T-helper 1 cell treated with Interleukin-12 subunit alpha and Interleukin-12 subunit beta and Interleukin-4 antibody, amounts not matched to agents 30 ng/mL and 1 ng/mL, for 36 hours (primary cell): ENCODE results near the gene ITGA1. TPM values are rescaled to one million over a fixed set of nuclear protein-coding genes. Genes with fewer than 3 reads are reported as not detected.

Experiments used
- intact Hi-C: fragments of 100-400 bp; cut with micrococcal nuclease; formaldehyde crosslinking; loops from one replicate; pipeline ENCODE4 v1.15.1; 2024
- total RNA-seq: library from RNA; stranded (reverse); gene quantifications from 2 replicates; pipeline ENCODE4 v1.2.3, GENCODE V29; 2022

The ITGA1 gene
- 8.3 and 11.3 TPM in 2 replicates for total RNA-seq

DNA sequence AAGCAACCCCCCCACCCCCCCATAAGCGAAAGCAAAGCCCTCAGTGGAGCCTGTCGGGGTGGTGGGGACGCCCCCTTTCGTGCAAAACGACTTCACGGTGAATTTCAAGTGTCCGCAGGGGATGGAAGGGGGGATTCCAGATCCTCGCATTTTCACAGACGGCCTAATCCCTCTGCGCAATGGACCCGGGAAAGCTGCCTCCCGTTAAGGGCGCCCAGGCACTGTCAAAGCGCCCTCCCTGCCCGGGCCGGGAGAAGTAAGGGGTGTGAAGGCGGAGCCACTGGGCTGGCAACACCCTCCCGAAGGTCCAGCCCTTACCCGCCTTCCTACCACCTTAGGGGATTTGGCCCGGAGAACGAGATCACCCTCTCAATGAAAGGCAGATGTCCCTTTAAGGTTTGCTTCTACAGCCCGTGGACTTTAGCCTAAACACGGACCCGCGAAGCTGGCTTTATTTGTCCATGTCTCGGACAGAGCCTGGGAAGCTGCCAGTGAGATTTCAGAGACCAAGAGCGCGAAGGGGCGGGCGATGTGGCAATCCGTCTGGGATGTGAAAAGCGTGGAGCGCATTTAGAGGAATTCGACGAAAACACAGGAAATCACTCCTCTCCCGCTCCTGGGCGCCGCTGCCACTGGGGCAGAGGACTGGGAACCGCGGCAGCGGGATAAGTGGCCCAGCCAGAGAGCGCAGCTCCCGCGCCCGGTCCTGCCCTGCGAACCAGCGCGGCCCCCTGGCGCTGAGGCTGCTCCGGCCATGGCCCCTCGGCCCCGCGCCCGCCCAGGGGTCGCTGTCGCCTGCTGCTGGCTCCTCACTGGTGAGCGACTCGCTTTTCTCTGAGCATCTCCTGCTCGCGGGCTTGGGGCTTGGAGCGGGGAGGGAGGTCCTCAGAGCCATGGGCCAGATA lies at the start of gene ITGA1, which contains the start of gene PELO:
TSS of gene ITGA1 (plus strand) at position 317 of the 905 bp plus-strand sequence. CDS start at position 755, 438 bp downstream.
TSS of gene PELO (plus strand) at position 317 of the 905 bp plus-strand sequence. CDS start 12,479 bp downstream, outside the sequence.
- intact Hi-C loops, result loop anchor here (1.0 to 5.0 kb wide), 9 partner anchors 12 to 127 kb away; no protein-coding TSS in a partner anchor

DNA sequence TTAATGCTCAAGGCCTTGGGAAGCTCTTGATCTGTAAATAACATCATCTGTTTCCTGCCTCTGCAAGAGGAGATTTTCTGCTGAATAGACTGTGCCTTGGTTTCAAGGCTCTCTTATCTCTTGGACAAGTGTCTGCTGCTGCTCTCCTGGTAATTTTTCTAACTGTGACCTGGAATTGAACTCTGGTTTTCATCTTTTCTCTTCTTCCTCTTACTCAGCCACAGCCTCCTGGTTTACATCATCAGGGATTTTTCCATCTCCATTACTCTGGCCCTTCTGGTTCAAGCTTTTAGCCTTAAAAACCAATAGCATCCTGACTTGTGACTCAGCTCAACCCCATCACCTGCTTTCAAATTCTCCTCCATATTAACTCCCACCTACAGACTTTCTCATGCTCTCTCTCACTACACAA lies 49.6 kb upstream of the ITGA1 start:
- intact Hi-C loops, result loop anchor here (1.0 kb wide), 1 partner anchor 13 kb away; no protein-coding TSS in a partner anchor

DNA sequence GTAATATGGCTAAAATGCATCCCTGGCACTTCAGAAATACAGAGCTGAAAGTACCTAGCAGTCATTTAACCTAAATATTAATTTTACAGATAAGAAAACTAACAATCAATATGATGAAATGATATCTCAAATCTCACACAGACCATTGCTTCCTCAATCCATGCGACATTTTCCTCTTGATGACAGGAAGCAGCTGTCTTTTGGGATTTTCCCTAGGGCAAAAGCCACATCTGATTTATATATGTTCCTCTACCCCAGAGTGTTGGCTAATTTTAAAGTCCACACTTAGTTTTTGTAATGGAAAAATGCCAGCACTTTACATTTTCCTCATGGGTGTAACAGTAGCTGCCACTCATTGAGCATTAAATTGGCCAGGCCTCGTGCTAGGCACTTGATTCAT lies 47.7 kb upstream of the ITGA1 start:
- intact Hi-C loops, result no loop called here

DNA sequence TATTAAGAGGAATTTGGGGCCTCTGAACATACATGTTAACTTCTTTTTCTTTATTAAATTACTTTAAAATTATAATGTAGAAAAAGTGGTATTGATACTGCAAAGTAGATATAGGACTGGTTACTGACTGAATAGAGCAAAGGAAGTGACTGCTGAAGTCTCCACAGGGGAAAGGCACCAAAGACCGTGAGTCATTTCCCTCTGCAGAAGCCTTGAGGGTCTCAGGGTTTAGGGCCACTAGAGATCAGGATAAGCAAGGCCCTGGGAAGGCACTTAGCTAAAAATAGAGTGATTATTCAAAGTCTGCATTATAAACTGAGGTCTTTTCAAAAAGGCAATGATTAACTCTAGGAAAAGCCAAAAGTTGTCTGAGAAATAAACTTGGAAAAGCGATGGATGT lies 44.7 kb upstream of the ITGA1 start:
- intact Hi-C loops, result loop anchor here (1.0 kb wide), 4 partner anchors 18 to 57 kb away; no protein-coding TSS in a partner anchor

DNA sequence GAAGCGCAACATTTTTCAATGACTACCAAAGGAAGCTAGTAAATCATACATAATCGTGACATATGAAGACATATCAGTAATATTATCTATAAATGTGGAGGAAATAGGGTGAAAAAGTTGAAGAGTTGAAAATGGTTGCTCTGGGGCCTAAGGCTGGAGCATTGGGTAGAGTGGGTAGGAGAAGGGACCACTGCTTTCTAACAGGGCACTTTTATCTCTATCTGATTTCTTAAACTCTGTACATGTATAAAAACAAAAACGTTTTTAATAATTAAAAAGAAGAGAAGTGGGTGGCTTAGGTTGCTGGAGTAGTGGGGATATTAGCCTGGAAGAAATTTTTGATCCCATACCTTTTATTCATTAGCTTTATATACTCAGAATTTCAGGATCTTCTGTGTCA lies 44.2 kb upstream of the ITGA1 start:
- intact Hi-C loops, result loop anchor here (1.0 kb wide), 4 partner anchors 18 to 57 kb away; no protein-coding TSS in a partner anchor

DNA sequence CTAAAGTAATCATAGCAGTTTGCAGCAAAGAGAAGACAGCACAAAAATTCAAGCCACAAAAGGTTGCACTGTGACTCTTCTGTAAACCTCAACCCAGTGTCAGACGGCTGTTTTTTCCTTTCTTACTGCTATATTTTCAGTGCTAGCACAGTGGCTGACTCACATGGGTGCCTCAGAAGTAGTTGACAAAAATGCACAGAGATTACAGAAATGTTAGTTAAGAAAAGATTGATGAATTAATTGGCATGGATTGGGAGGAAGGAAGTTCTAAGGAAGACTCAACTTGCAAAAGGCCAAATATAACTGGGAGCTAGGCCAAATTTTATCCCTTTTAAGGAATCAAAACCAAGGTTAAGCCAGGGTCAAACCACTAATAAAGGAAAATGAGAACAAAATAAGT lies 43.7 kb upstream of the ITGA1 start:
- intact Hi-C loops, result loop anchor here (1.0 to 2.0 kb wide), 8 partner anchors 19 to 171 kb away; partner anchors contain the start of genes ITGA1 and PELO

DNA sequence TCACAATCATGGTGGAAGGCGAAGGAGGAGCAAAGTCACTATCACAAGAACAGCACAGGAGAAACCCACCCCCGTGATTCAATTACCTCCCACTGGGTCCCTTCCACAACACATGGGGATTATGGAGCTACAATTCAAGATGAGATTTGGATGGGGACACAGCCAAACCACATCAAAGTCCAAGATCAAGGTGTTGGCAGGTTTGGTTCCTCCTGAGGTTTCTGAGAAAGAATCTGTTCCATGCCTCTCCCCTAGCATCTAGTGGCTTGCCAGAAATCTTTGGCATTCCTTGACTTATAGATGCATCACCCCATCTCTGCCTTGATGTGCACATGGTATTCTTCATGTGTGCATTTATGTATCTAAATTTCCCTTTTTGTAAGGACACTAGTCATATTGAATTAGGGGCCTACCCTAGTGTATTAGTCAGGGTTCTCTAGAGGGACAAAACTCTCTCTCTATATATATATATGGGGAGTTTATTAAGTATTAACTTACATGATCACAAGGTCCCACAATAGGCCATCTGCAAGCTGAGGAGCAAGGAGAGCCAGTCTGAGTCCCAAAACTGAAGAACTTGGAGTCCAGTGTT lies 42.8 kb upstream of the ITGA1 start:
- intact Hi-C loops, result loop anchor here (1.0 to 2.0 kb wide), 4 partner anchors 26 to 170 kb away; partner anchors contain the start of genes ITGA1 and PELO

DNA sequence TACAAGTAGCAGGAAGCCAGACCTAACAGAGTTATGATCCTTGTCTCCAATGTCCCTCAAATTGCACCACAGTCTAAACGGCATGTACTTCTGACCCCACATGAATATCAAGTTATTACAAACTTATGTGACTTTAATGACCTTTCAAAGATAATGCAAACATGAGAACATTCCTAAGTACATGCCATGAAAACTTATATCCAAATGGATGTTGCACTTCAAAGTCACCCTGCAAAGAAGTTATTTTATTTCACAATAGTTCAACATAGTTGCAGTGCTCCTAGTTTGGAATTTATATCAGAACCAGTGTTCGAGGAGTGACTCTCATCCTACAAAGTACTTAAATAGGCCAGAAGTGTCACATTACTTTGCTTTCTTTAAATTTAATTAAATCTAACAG lies 41.2 kb upstream of the ITGA1 start:
- intact Hi-C loops, result no loop called here

DNA sequence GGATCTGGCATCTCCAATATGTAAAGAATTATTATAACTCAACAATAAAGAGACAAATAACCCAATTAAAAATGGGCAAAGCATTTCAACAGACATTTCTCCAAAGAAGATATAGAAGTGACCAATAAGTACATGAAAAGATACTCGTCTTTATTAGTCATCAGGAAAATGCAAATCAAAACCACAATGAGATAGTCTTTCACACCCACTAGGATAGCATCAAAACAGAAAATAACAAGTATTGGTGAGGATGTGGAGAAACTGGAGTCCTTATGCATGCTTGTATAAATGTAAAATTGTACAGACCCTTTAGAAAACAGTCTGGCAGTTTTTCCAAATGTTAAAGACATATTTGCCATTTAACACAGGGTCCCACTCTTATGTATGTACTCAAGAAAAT lies 39.1 kb upstream of the ITGA1 start:
- intact Hi-C loops, result loop anchor here (1.0 kb wide), 1 partner anchor 23 kb away; no protein-coding TSS in a partner anchor

DNA sequence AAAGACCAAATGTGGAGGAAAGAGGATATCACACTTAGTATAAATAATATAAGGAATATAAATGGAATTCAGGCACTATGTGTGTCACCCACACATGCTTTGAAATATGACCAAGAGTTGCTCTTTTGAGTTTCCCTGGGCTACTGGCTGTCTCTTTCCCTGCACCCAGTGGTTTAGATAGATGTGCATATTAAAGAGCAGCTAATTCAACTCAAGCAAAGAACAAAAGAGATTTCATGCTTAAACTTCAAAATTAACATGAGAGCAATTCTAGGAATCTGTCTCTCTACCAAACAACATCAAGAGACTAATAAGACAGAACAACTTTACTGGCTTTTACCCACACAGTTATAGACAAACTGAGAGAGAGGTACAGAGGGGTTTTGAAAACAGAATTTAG lies 38.0 kb upstream of the ITGA1 start:
- intact Hi-C loops, result no loop called here

DNA sequence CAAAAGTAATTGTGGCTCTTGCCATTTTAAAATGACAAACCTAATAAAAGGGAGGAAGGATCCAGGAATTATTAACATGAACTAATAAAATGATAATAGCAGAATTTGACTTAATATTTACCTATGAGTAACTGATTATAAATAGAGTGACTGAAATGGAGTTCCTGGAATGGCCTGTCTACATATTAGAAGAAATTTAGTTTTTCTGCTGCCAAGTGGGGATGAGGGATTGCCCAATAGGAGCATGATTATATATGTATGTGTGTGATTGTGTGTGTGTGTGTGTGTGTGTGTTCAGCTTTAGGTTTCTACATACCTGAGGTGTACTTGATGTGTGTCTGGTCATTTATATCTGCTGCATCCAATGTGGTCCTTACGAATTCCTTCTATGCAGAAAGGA lies 36.6 kb upstream of the ITGA1 start:
- intact Hi-C loops, result no loop called here

DNA sequence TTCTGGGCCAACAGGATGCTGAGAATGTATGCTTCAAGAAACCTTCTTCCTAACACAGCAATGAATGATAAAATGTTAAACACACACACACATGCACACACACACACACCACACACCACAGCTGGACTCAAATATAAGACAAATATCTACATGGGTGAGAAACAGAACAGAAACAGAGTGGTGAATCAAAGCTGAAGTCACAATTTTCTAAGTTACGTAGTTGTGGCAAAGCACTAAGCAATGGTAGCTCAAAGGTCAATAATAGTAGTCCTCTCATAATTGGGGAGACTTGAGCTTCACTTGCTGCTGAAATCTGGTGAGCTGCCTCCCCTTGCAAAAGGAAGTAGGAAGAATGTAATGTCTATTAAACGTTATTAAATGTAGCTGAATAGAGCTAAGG lies 33.7 kb upstream of the ITGA1 start:
- intact Hi-C loops, result no loop called here

DNA sequence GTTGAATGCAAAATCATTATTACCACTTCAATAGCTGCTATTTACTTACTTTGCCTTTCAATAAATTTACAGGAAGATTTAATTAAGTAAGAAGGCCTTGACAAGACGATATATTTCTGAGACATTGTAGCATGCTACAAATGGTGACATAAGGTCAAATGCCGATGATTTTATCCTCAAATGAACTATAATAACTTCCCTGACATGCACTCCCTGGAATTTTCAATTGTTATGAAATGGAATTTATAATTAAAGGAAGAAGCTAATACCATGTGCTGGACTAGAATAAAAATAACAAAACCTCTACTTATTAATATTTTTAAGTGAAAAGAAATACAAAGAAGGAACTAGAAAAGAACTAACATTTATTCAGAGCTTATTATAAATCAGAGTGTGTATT lies 30.2 kb upstream of the ITGA1 start:
- intact Hi-C loops, result no loop called here

DNA sequence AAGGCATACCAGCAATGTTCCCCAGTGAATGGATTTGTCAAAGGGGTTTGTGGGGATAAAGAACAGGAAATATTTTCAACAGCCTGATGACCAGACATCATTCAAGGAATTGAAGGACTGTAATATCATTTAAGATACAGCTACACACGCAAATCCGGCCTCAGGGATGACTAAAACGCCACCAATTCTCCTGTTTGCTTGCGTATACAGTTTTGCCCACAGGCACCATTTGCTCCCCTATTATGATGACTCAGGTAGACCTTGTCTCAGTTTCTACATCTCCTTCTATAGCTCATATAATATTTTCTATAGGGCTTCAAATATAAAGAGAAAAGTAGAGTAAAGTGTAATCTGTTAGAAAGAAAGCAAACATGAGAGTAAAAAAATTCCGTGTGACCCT lies 29.7 kb upstream of the ITGA1 start:
- intact Hi-C loops, result no loop called here

DNA sequence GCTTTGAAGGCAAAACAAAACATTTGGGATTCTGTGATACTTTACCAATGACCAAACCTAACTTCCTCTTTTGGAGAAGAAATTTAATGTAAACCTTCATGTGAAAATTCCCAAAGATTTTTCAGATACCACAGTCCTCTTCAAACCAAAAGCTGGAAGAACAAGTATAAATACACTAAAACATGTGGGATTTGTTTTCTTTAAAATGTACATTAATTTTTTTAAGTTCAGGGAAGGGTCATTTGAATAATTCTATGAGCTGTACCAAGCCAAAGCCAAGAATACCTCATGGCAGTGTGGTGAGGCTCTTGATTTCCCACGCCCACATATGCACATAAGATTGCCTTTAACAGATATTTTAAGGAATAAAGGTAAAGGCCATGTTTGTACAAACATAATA lies 28.4 kb upstream of the ITGA1 start:
- intact Hi-C loops, result no loop called here

DNA sequence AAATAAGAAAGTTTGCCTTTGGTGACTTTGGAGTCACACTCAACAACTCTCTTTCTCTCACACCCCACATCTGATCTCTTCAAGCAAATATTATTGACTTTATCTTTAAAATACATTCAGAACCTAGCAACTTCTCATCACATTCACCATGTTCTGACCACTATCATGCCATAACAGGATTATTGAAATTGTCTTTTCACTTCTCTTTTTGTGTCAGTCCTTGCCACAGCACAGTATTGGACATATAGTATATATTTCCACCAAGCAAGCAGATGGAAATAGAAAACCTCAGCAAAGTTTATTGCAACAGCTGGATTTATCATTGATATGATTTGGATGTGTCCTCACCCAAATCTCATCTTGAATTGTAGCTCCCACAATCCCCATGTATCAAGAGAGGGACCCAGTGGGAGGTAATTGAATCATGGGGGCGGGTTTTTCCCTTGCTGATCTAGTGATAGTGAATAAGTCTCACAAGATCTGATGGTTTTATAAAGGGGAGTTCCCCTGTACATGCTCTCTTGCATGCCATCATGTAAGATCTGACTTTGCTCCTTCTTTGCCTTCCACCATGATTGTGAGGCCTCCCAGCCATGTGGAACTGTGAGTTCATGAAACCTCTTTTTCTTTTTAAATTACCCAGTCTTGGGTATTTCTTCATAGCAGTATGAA lies 26.9 kb upstream of the ITGA1 start:
- intact Hi-C loops, result no loop called here

DNA sequence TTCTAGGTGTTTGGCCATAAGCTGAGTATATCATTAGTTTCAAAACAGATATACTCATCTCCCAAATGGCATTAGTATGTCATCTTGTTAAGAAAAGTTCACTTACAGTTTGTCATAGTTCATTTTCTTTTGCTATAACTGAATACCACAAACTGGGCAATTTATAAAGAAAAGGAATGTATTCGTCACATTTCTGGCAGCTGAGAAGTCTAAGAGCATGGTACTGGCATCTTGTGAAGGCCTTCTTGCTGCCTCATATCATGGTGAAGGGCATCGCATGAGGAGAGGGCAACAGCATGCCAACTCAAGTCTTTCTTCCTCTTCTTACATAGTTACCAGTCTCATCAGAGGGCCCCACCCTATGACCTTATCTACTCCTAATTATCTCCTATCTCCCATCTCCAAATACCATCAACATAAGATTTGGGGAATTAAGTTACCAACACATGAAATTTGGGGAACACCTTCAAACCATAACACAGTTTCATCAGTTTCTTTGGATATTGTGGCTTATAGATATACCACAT lies 20.4 kb upstream of the ITGA1 start:
- intact Hi-C loops, result no loop called here

DNA sequence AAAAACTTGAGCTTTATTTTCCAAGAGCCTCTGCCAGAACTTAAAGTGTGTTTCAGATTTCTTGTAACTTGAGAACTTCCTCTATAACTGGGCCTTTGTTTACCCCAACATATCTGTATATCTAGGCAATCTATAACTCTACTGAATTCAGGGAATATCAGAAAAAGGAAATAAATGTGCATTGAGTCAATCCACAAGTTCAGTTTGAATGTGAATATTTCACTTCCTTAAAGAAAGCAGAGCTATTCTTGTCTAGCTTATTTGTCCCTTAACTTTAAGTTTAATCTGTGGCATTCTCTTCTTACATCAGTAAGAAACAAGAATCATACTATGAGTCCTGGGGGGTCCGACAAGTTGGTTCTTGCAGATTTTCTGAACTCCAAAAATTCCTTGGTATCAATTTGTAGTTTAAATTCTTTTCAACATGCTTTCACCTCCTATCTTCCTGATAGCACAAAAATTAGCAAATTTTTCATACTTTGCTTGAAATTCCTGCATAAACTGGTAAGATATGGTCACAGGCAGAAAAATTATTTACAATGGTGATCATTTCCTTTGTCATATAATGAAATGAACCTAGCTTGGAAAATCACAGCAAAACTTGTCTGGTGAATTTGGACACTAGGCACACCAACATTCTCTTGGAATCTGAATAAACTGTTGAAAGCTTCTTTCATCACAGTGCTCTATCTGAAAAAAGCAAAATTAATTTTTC lies 19.8 kb upstream of the ITGA1 start:
- intact Hi-C loops, result no loop called here

DNA sequence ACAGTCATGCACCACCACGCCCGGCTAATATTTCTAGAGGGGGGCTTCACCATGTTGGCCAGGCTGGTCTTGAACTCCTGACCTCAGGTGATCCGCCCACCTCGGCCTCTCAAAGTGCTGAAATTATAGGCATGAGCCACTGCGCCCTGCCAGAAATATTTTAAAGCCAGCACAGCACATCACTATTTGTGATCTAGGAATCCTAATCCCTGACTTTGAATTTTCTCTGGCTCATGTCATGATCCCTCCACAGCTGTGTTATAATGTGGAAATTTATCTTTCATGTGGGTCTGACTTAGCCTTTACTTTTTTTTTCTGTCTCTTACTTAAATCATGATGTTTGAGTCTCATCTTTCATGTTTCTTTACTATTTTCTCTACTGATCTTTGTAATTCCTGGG lies 18.7 kb upstream of the ITGA1 start:
- intact Hi-C loops, result no loop called here

DNA sequence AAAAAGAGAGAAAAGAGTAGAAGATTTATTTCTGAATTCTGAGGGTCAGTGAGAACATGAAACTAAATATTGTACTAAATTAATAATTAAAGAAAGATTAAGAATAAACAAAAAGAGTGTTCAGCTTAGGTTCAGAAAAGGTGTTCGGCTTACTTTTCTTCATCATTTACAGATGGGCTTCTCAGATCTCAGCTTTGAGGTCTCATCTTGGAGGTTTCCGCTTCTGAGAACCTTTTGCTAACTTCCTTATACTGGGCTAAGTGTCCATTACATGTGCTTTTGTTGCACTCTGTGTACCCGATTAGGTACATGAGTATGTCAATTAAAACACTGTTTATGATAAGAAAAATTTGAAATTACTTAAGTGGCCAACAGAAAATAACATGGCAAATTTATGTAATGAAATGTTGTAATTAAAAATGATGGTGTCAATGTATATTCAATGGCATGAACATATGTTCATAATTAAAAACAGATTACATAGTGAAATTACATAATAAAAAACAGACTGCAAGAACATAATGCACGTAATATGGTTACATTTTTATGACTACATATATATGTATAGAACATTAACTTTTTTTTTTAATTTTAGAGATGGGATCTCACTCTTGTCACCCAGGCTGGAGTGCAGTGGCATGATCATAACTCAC lies 17.3 kb upstream of the ITGA1 start:
- intact Hi-C loops, result loop anchor here (5.0 kb wide), 1 partner anchor 272 kb away; no protein-coding TSS in a partner anchor
